ENCODE results near the gene GSK3A.

DNA sequence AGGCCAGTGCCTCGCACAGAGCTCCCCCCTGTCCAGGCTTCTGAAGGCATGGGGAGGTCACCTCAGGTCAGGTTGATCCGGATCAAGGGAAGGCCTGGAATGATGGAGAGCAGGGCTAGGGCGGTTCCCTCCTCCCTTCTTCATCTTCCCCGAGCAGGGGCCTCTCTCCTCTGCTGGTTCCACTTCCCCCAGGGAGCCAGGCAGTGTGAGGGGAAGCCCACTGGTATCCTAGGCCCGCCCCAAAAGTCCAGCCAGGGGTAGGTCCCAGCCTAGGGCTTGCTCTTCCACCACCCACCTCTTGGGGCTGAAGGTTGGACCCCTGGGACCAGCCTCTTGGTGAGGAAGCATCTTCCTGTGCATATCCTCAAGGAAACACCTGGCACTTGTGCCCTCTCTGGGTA lies 43.1 kb upstream of the GSK3A start:
- TF ChIP-seq, protein P1, sequence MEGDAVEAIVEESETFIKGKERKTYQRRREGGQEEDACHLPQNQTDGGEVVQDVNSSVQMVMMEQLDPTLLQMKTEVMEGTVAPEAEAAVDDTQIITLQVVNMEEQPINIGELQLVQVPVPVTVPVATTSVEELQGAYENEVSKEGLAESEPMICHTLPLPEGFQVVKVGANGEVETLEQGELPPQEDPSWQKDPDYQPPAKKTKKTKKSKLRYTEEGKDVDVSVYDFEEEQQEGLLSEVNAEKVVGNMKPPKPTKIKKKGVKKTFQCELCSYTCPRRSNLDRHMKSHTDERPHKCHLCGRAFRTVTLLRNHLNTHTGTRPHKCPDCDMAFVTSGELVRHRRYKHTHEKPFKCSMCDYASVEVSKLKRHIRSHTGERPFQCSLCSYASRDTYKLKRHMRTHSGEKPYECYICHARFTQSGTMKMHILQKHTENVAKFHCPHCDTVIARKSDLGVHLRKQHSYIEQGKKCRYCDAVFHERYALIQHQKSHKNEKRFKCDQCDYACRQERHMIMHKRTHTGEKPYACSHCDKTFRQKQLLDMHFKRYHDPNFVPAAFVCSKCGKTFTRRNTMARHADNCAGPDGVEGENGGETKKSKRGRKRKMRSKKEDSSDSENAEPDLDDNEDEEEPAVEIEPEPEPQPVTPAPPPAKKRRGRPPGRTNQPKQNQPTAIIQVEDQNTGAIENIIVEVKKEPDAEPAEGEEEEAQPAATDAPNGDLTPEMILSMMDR (IDR thresholded peaks at IDR 0.05), result no peak
- TF ChIP-seq POLR2A (IDR thresholded peaks at IDR 0.05; ENCODE audit: low read depth), result no peak
